Mammary epithelial cell (primary cell): Measurements from ENCODE around the gene ARID1B.

Experiments used
- CTCF ChIP-seq, 2 donors: IDR thresholded peaks in 1 of 2; conservative IDR thresholded peaks in 1 of 2; 2 replicates each; pipeline ENCODE4 v1.5.1; 2011 to 2012; ENCODE audit warnings: inconsistent platforms in 2 of 2, low read length in 2 of 2, mild to moderate bottlenecking in 2 of 2, control low read depth in 1 of 2, low read depth in 1 of 2; ENCODE audit not compliant: insufficient read depth in 1 of 2; ENCODE audit errors: extremely low read depth in 1 of 2
- EZH2 ChIP-seq: IDR thresholded peaks from 2 replicates; pipeline ENCODE4 v1.6.1; 2012; ENCODE audit warnings: low read length, inconsistent platforms, borderline replicate concordance

DNA sequence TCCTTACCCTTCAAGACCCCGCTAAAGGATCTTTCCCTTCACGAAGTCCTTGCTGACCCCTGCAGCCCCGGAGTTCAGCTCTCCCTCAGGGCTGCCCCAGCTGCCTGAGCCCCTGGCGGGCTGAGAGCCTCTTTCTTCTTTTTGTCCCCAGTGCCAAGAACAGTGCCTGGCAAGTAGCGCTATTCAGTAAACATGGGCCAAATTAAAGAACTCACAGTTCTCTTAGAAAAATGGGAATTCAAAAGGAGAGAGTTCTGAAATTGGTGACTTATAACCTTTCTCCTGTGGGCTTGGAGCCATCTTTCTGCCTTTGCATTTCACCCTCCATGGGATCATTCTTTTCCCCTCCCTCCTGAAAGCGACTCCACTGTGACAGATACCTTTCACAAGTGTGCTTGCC lies 318.9 kb downstream of the ARID1B start:
- TF ChIP-seq CTCF (conservative IDR thresholded peaks at IDR 0.05 in 1 of 2, IDR thresholded peaks at IDR 0.05 in 1 of 2; ENCODE audit: extremely low read depth in 1 of 2, insufficient read depth in 1 of 2, low read depth in 1 of 2, low read length in 2 of 2), result no peak
- TF ChIP-seq EZH2, result no peak
